HepG2 (cell line): Measurements from ENCODE around the gene AFAP1. TPM values are rescaled to one million over a fixed set of nuclear protein-coding genes. Genes with fewer than 3 reads are reported as not detected.

Experiments
- ATAC-seq: fragments of 200-7000 bp; cut with Tn5 transposase; 3 replicates; pipeline ENCODE4 v1.9.1; 2020; ENCODE audit warnings: mild to moderate bottlenecking, moderate library complexity
- BruUV-seq: library from RNA; stranded (reverse); fragments of 400-500 nt; replicated peaks from 2 replicates; lab custom pipeline; 2021; lab: Mats Ljungman, UMichigan
- CTCF ChIA-PET: fragments of 300-600 bp; formaldehyde crosslinking; extraction: SDS; loops from one replicate; lab custom pipeline; 2021; ENCODE audit warnings: low total read pairs, inconsistent platforms, low intra/inter-chr PET ratio; lab: Yijun Ruan, JAX
- POLR2A ChIA-PET: fragments of 350-600 bp; sonication (Branson Sonifier 250); formaldehyde crosslinking; loops from one replicate; lab custom pipeline; 2020; ENCODE audit warnings: antibody characterized with exemption, inconsistent platforms; lab: Yijun Ruan, JAX
- DNase-seq: peaks from one replicate; pipeline ENCODE4 v3.0.0-alpha.2; 2015; ENCODE audit warnings: low spot score
- FAIRE-seq: peaks from 3 replicates; lab custom pipeline; 2011; peaks lifted over from hg19 to GRCh38; lab: Jason Lieb, UNC
- H2AFZ ChIP-seq: one replicate; pipeline ENCODE4 v1.6.1; 2011; ENCODE audit warnings: low read length, inconsistent platforms
- H3K27ac ChIP-seq: fragments of 300-600 bp; 3 replicates; pipeline ENCODE4 v1.8.0; 2011; ENCODE audit warnings: mixed run types, mild to moderate bottlenecking, mixed read lengths, low read length, inconsistent platforms; ENCODE audit not compliant: insufficient read depth; ENCODE audit errors: extremely low read length
- H3K27me3 ChIP-seq, 2 experiments: fragments of 200-600 bp in 1 of 2; 2 replicates in 1 of 2; 3 replicates in 1 of 2; pipeline versions ENCODE4 v1.6.0 to v1.8.0; 2011; ENCODE audit warnings: low read length in 2 of 2, mild to moderate bottlenecking in 2 of 2, moderate library complexity in 2 of 2, inconsistent platforms in 1 of 2; ENCODE audit not compliant: insufficient read depth in 2 of 2, control insufficient read depth in 1 of 2
- H3K36me3 ChIP-seq, 2 experiments: fragments of 200-600 bp in 1 of 2; replicated peaks in 1 of 2; 2 replicates in 1 of 2; 3 replicates in 1 of 2; pipeline versions ENCODE4 v1.5.1 to v1.8.0; 2011; ENCODE audit warnings: low read length in 2 of 2, inconsistent platforms in 1 of 2; ENCODE audit not compliant: insufficient read depth in 2 of 2, control insufficient read depth in 1 of 2
- H3K4me1 ChIP-seq: 2 replicates; pipeline ENCODE4 v1.5.1; 2012; ENCODE audit warnings: low read length, inconsistent platforms; ENCODE audit not compliant: insufficient read depth
- H3K4me2 ChIP-seq: 2 replicates; pipeline ENCODE4 v1.6.0; 2011; ENCODE audit warnings: low read depth, low read length, inconsistent platforms
- H3K4me3 ChIP-seq, 3 experiments: fragments of 200-600 bp in 1 of 3; sonication (generic), shearing (Covaris generic) in 1 of 3; replicated peaks in 1 of 3; 2 replicates each; pipeline ENCODE4 v1.5.1; 2011 to 2016; ENCODE audit warnings: low read length in 3 of 3, inconsistent platforms in 2 of 3, low read depth in 2 of 3, mild to moderate bottlenecking in 2 of 3, control low read depth in 1 of 3, mixed read lengths in 1 of 3; ENCODE audit not compliant: insufficient read depth in 1 of 3
- H3K79me2 ChIP-seq: one replicate; pipeline ENCODE4 v1.6.1; 2011; ENCODE audit warnings: low read length, inconsistent platforms; ENCODE audit not compliant: insufficient read depth
- H3K9ac ChIP-seq: 2 replicates; pipeline ENCODE4 v1.6.0; 2011; ENCODE audit warnings: mild to moderate bottlenecking, low read depth, low read length, inconsistent platforms; ENCODE audit not compliant: insufficient read depth
- H3K9me3 ChIP-seq: 2 replicates; pipeline ENCODE4 v1.5.1; 2012; ENCODE audit warnings: mild to moderate bottlenecking, low read length
- H4K20me1 ChIP-seq: 2 replicates; pipeline ENCODE4 v1.6.0; 2011; ENCODE audit warnings: inconsistent platforms, mild to moderate bottlenecking, low read length, moderate library complexity; ENCODE audit not compliant: insufficient read depth
- ATF7 ChIP-seq, 2 experiments: fragments of 450-650 bp in 1 of 2; sonication (generic) in 1 of 2; formaldehyde crosslinking in 1 of 2; IDR thresholded peaks; 2 replicates each; pipeline versions ENCODE4 v1.4.0 to v1.6.1; 2016 to 2020; ENCODE audit warnings: antibody characterized with exemption in 1 of 2, mild to moderate bottlenecking in 1 of 2, missing genetic modification reagents in 1 of 2
- TOE1 ChIP-seq: sonication (generic); formaldehyde crosslinking; IDR thresholded peaks from 2 replicates; pipeline ENCODE4 v1.4.0; 2020; ENCODE audit warnings: mild to moderate bottlenecking, missing genetic modification reagents
- ZNF12 ChIP-seq: sonication (generic); formaldehyde crosslinking; IDR thresholded peaks from 2 replicates; pipeline ENCODE4 v1.5.0; 2020; ENCODE audit warnings: missing genetic modification reagents
- ZNF670 ChIP-seq: sonication (generic); formaldehyde crosslinking; IDR thresholded peaks from 2 replicates; pipeline ENCODE4 v1.8.0; 2022; ENCODE audit warnings: mild to moderate bottlenecking, missing genetic modification reagents, borderline replicate concordance
- WGBS: methylation state at CpG from one replicate; pipeline ENCODE4 v1.1.6; 2017; ENCODE audit warnings: low lambda C conversion rate; 5-methylcytosine and 5-hydroxymethylcytosine counted together
- in situ Hi-C: cut with HindIII; loops from 2 replicates; pipeline ENCODE4 v1.10.0; 2017; ENCODE audit warnings: low pct_unique_long_range_greater_than_20kb; ENCODE audit not compliant: extremely low pct_ligation_motif_present
- intact Hi-C: fragments of 100-400 bp; cut with micrococcal nuclease; formaldehyde crosslinking; loops from one replicate; pipeline ENCODE4 v1.10.0; 2022; ENCODE audit not compliant: unreplicated experiment
- polyA plus RNA-seq, 8 experiments: library from polyadenylated mRNA; depleted of rRNA in 3 of 8; stranded (reverse) in 7 of 8; unstranded in 1 of 8; fragments of >200 nt; fragmentation: Illumina TruSeq in 4 of 8; extraction: Trizol in 4 of 8; gene quantifications; 2 replicates each; pipeline versions ENCODE4 v1.2.1 to v1.2.3, GENCODE V29; 2011 to 2016; ENCODE audit warnings: low read depth in 4 of 8, missing spikeins in 1 of 8, mixed read lengths in 1 of 8; ENCODE audit not compliant: insufficient read depth in 1 of 8
- total RNA-seq, 5 experiments: library from RNA; depleted of rRNA; stranded (reverse); fragments of >200 nt; fragmentation: Illumina TruSeq; extraction: Trizol; gene quantifications; 2 replicates each; pipeline ENCODE4 v1.2.3, GENCODE V29; 2016; ENCODE audit warnings: low read depth in 1 of 5

The AFAP1 gene
- total and polyA plus RNA-seq, 2 of the 13 experiments (the other 11 are each of a cell fraction or from before 2014, with no cell fraction given) = 2.5 TPM

DNA sequence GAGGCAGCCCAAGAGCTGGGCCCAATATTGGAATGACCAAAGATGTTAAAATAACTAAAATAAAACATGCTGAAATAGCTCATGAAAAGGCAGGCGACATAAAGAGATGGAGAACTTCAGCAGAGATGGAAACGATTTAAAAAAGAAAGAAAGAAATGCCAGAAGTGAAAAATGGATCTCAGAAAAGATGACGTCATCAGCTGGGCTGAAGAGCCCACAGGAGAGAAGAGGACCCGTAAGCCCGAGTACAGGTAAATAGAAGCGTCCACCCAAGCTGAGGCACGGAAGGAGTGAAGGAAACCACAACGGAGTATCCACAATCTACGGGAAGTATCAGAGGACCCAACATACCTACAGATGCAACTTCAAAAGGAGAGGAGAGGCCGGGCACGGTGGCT lies 112.8 kb downstream of the AFAP1 start:
- FAIRE-seq = no peak
- WGBS = 97% methylated on average over 11 of the region's 11 CpGs
- Histone ChIP-seq H2AFZ (no peak overlapping the region), H3K4me3 (no peak overlapping the region), H3K9ac (no peak overlapping the region), H3K36me3 (peaks cover 0 to 2% of the 10 kb centered on the region in 2 experiments; a peak in 2 of 5 replicates), H3K79me2 (no peaks in the 10 kb centered on the region), H3K9me3 (no peaks in the 10 kb centered on the region), H4K20me1 (no peaks in the 10 kb centered on the region), H3K27ac (no peak overlapping the region), H3K4me2 (no peak overlapping the region), H3K27me3 (no peaks in the 10 kb centered on the region), H3K4me1 (peaks cover 24% of the 10 kb centered on the region)
- ATAC-seq = no peak
- TF ChIP-seq ATF7 (IDR thresholded peaks at IDR 0.05) (peak; percentile 85), ATF7 (CRISPR knock-in tag; IDR thresholded peaks at IDR 0.05) (no peak), TOE1 (CRISPR knock-in tag) (no peak)
- in situ Hi-C loops (no loop called here), intact Hi-C loops (no loop called here)
- BruUV-seq = no TSS peak
- ChIA-PET CTCF (no interaction called here), POLR2A (no interaction called here)
- DNase-seq = no peak

DNA sequence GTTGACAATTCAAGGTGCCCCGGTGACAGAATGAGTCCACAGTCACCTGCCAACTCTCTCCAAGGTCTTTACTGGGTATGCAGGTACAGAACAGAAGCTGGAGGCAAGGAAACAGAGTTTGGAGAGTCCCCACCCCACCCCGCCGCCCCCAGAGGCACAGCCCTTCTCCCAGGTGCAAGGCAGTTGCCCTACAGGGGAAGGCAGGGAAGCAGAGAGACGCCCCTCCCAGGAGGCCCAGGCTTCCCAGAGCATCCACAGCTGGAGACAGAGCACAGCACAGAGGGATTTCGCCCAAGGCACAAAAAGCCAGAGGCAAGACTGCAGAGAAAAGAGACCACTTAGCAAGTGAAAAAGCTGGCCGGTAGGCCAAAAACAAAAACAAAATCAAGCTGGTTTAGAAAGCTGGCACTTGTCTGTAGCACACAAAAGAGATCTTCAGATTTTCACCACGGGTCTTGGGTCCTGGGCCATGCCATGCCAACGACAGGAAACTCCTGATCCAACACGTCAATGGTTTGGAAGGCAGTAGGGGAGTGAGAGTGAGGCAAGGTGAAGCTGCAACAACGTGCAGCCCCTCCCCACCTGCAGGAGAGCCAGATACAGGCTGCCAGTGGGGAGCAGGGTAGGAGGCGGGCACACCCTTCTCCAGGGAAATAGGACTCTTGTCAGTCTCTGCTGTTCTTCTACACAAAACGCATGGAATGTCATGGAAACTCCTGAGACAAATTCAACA lies 113.3 kb downstream of the AFAP1 start:
- ChIA-PET POLR2A (no interaction called here), CTCF (no interaction called here)
- TF ChIP-seq ZNF12 (CRISPR knock-in tag) (peak; percentile 79; the same call in 1 of the 2 replicates), ZNF670 (CRISPR knock-in tag) (no peak)
- intact Hi-C loops = no loop called here
- no peak overlapping the region for H2AFZ ChIP-seq
- no peaks in the 10 kb centered on the region for H4K20me1 ChIP-seq
- H3K27me3 ChIP-seq = no peaks in the 10 kb centered on the region
- BruUV-seq = no TSS peak
- H3K4me3 ChIP-seq = no peak overlapping the region
- H3K36me3 ChIP-seq = peaks cover 0 to 2% of the 10 kb centered on the region in 2 experiments; a peak in 2 of 5 replicates
- H3K4me1 ChIP-seq = peaks cover 24% of the 10 kb centered on the region
- H3K27ac ChIP-seq = no peak overlapping the region
- in situ Hi-C loops = no loop called here
- FAIRE-seq (no peak), DNase-seq (no peak), ATAC-seq (no peak)
- no peak overlapping the region for H3K9ac ChIP-seq
- WGBS = 81% methylated on average over 11 of the region's 12 CpGs
- H3K79me2 ChIP-seq = no peaks in the 10 kb centered on the region
- H3K9me3 ChIP-seq = no peaks in the 10 kb centered on the region
- H3K4me2 ChIP-seq = no peak overlapping the region
